ENCODE results near the gene MUC12.

GRCh38 chr7:100962537-100962936 is 6.8 kb upstream of the MUC12 start:
- TF ChIP-seq CTCF (IDR thresholded peaks at IDR 0.05) (no peak), POLR2AphosphoS5 (IDR thresholded peaks at IDR 0.05; ENCODE audit: low read depth, low read length) (no peak), SIN3A (IDR thresholded peaks at IDR 0.05; ENCODE audit: borderline replicate concordance, insufficient read depth, low read depth, low read length) (no peak), REST (IDR thresholded peaks at IDR 0.05; ENCODE audit: insufficient read depth in 1 of 2, low read depth in 2 of 2, low read length in 1 of 2) (no peak), TCF7L2 (IDR thresholded peaks at IDR 0.05; ENCODE audit: low read depth, low read length) (no peak)
